GM18526 (cell line): ENCODE measurements around the gene CDKN2D.

Experiments
- POLR2A ChIP-seq: IDR thresholded peaks from 3 replicates; pipeline ENCODE4 v1.6.1; 2011; ENCODE audit not compliant: insufficient read length; ENCODE audit errors: extremely low read depth

The CDKN2D gene

DNA sequence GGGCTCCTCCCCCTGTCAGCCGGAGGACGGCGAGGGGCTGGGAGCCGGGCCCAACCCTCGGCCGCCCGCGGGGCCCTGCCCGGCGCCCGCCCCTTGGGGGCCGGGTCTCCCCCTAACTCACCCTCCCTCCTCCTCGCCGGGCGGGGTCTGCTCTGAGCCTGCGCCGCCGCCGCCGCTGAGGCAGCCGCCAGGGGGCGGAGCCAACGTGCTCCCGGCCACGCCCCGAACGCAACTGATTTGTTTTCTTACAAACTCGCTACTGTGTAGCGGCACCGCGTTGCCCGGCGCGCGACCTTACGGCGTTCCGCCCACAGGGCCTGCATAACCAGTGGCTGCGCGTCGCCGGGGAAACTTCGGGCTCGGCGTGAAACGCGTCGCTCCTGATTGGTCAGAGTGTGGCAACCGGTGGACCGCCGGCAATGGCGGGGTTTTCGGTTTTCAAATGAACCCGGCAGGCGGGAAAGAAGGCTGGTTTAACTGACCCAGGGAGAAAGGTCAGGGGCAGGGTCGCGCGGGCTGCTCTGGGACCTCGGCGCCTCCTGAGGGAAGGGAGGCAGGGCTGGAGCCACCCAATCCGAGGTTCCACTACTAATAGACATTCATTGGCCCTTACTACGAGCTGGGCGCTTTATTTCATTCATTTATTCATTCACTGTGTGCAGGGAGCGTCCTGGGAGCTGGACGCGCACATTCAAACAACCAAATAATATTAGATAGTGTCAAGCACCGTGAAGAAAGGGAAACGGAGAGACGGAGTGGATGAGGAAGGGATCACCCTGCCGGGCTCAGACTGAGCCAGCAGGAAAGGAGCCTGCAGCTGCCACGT lies at the start of gene CDKN2D:
Gene CDKN2D (minus strand): TSS at position 154 of the 826 bp plus-strand sequence. CDS start 326 bp downstream, outside the sequence.
- TF ChIP-seq POLR2A, result peak; percentile 33

DNA sequence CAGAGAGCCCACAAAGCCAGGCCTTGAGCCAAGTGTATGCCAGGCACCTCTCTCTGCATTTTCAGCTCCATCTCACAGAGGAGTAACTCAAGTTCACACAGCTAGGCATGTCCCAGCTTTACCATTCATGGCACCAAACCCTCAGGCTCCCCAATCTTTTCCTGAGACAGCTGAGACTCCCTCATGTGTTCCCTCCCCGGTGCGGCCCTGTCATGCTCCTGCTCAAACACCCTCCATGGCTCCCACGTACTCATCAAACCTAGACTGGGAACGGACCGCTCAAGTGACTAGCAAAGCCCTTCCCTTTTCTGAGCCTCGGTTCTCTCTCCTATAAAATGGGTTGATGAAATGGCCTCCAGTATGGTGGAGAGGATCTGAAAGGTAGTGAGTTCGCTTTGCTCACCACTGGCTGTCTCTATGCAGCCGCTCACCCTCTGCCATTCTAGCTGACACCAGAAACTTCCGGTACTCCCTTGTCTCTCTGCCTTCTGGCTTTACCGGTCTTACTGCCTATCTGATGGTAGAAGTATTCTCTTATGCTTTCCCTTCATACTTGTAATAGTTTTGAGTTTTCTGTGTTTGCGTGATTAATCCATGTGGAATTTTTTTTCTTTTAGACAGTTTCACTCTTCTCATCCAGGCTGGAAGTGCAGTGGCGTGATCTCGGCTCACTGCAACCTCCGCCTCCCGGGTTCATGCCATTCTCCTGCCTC lies 48.8 kb upstream of the CDKN2D start:
- no peak for TF ChIP-seq POLR2A

DNA sequence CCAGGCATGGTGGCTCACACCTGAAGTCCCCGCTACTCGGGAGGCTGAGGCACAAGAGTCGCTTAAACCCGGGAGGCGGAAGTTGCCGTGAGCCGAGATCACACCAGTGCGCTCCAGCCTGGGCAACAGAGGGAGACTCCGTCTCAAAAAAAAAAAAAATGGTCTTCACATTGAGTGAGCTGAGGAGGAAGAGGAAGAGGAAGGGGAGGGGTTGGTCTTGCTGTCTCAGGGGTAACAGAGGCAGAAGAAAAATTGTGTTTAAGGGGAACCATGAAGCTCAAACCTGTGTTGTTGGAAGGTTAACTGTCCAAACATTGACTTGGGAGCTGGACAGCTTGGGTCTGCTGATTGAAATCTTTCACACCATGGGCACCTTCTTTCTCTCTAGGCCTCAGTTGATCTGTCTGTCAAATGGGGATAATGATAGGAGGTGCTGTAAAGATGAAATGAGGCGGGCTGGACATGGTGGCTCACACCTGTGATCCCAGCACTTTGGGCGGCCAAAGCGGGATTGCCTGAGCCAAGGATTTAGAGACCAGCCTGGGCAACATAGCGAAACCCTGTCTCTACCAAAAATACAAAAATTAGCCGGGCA lies 46.7 kb upstream of the CDKN2D start:
- no peak for TF ChIP-seq POLR2A

- TF ChIP-seq POLR2A, result no peak
These were observed 43.8 kb upstream of the CDKN2D start for GRCh38 chr19:10612499-10613119.

GRCh38 chr19:10611907-10612306 lies 43.1 kb upstream of the CDKN2D start:
- TF ChIP-seq POLR2A, result no peak

DNA sequence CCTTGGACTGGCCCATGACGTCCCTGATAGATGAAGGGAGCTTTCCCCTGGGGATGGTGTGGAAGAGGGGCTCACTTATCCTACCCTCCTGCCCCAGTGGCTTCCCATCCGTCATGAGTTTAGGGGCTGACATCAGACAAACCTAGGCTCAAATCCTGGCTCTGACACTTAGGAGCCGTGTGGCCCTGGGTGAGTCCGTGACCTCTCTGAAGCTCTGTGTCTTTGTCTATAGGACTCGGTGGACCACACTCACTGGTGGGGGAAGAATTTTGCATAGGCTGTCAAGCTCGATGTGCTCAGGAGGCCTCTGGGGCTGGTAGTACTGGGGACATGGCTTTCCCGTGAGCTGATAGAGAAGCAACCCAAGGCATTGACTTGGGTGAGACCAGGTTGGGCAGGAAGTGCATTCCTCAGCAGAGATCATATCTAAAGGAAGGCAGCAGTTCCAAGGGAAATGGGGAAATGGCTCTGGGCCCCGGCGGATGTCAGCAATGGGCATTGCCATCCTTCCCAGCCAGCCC lies 35.7 kb upstream of the CDKN2D start:
- peak; percentile 47 for TF ChIP-seq POLR2A

- TF ChIP-seq POLR2A, result no peak
These were observed 35.2 kb upstream of the CDKN2D start for GRCh38 chr19:10603873-10604459.

DNA sequence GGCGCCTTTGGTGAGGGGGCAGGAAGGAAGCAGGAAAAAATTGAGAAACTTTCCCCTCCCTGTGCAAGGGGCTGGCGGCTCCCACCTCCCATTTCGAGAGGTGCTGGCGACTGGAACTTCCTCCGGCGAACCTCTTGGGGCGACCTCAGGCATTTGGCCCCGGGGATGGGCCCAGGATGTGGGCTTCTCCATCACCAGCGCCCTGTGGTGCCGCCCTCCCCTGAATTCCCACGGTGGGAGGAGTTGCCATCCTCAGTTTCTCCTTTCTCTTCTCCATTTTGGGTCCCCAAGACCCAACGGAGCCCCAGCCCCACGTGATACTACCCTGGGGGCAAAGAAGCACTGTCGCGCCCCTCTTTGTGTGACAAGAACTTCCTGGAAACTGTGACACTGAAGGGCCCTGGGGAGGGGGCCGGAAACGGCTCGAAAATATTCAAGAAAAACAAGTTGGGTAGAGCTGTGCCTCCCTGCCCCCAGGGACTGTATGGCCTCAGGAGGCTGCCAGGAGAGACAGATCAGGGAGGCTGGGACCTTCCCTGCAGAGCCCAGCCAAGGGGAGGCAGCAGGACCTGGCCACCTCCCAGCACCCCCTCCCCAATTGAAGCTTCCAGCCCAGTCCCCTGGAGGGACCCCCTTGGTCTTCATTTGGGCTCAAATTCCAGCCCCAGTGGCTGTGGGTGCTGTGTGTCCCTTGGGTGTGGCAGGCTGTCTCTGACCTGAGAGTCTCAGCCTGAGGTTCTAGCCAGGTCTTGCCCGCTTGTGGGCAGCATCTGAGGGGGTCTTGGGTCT lies 34.5 kb upstream of the CDKN2D start:
- TF ChIP-seq POLR2A, result peak; percentile 38

- TF ChIP-seq POLR2A, result peak; percentile 46
These were observed 33.7 kb upstream of the CDKN2D start for GRCh38 chr19:10602330-10603083.

DNA sequence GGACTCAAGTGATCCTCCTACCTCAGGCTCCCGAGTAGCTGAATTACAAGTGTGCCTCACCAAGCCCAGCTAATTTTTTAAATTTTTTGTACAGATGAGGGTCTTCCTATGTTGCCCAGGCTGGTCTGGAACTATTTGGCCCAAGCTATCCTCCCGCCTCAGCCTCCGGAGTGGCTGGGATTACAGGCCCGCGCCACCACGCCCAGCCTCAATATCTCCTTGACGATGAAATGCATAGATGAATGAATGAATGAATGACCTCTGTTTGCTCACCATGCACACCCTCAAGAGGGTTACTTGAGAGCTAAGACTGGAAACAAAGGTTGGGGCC lies 33.2 kb upstream of the CDKN2D start:
- TF ChIP-seq POLR2A, result no peak

DNA sequence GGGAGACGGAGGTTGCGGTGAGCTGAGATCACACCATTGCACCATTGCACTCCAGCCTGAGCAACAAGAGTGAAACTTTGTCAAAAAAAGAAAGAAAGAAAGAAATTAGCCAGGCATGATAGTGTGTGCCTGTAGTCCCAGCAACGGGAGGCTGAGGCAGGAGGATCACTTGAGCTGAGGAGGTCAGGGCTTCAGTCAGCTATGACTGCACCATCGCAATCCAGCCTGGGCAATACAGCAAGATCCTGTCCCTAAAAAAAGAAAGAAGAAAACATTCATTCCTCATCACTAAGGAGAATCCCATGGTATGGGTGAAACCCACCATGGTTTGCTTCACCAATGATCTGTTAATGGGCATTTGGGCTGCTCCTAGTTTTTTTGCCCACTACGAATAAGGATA lies 31.4 kb upstream of the CDKN2D start:
- TF ChIP-seq POLR2A, result no peak

DNA sequence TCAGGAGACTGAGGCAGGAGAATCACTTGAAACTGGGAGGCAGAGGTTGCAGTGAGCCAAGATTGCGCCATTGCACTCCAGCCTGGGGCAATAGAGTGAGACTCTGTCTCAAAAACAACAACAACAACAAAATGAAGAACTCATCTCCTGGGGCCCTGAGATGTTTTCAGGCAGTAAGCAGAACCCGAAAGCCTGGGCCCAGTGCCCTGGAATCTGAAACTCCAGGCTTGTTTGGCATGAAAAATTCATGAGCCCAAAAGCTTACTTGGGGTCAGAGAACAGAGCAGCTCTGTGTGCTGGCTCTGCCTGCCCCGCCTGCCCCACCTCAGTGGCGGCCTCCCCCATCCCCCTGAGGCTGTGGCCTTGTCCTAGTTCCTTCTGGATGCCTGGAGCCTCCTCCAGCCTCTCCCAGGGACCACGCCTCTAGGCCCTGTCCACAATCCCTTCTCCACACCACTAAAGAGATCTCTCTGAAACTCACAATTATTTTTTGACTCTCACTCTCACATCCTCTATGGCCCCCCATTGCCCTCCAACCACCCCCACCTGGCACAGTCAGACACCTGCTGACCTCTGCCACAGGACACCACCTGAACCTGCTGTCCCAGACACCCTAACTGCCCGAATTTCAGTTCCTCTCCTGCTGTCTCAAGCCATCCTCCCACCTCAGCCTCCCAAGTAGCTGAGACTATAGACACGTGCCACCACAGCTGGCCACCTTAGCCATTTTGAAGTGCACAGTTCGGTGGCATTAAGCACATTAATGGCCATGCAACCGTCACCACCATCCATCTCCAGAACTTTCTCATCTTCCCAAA lies 25.2 kb upstream of the CDKN2D start:
- no peak for TF ChIP-seq POLR2A

- no peak for TF ChIP-seq POLR2A
These were observed 24.4 kb upstream of the CDKN2D start for GRCh38 chr19:10593148-10593547.
